H1 (cell line): ENCODE data around the gene PDE6D. TPM values are rescaled to one million over a fixed set of nuclear protein-coding genes. Genes with fewer than 3 reads are reported as not detected.

Experiments
- CTCF ChIA-PET: fragments of 300-600 bp; sonication (Branson Sonifier 250); formaldehyde crosslinking; loops from one replicate; lab custom pipeline; 2021; ENCODE audit not compliant: partially characterized antibody; lab: Charles Lee
- POLR2A ChIA-PET: fragments of 300-600 bp; sonication (Branson Sonifier 250); formaldehyde crosslinking; loops from one replicate; lab custom pipeline; 2021; ENCODE audit warnings: inconsistent platforms; ENCODE audit not compliant: partially characterized antibody; lab: Charles Lee
- DNase-seq, 2 experiments: peaks; one replicate each; pipeline versions ENCODE4 v3.0.0 to v3.0.0-alpha.2; 2010 to 2022; ENCODE audit warnings: low spot score in 2 of 2, low read depth in 1 of 2, mixed read lengths in 1 of 2
- FAIRE-seq: peaks from 2 replicates; lab custom pipeline; 2011; peaks lifted over from hg19 to GRCh38; lab: Jason Lieb, UNC
- H2AFZ ChIP-seq: 2 replicates; pipeline ENCODE4 v1.8.1; 2012; ENCODE audit warnings: low read length, inconsistent platforms
- H2AK5ac ChIP-seq: 2 replicates; pipeline ENCODE4 v1.6.1; 2013; ENCODE audit warnings: low read depth, low read length
- H2BK120ac ChIP-seq: replicated peaks from 2 replicates; pipeline ENCODE3; 2013; ENCODE audit warnings: low read depth, low read length, inconsistent platforms
- H2BK12ac ChIP-seq: 2 replicates; pipeline ENCODE4 v1.6.1; 2013; ENCODE audit warnings: low read depth, low read length
- H2BK15ac ChIP-seq: 2 replicates; pipeline ENCODE4 v1.6.1; 2013; ENCODE audit warnings: low read length
- H2BK20ac ChIP-seq: 2 replicates; pipeline ENCODE4 v1.6.1; 2013; ENCODE audit warnings: low read length
- H2BK5ac ChIP-seq: 2 replicates; pipeline ENCODE4 v1.6.1; 2013; ENCODE audit warnings: low read depth, low read length
- H3K14ac ChIP-seq: 2 replicates; pipeline ENCODE4 v1.6.1; 2013; ENCODE audit warnings: inconsistent platforms; ENCODE audit not compliant: insufficient read length
- H3K18ac ChIP-seq: 2 replicates; pipeline ENCODE4 v1.6.1; 2013; ENCODE audit warnings: low read length; ENCODE audit errors: extremely low read depth
- H3K23ac ChIP-seq: 2 replicates; pipeline ENCODE4 v1.6.1; 2013; ENCODE audit warnings: inconsistent platforms; ENCODE audit not compliant: insufficient read length
- H3K23me2 ChIP-seq: 2 replicates; pipeline ENCODE4 v1.6.1; 2013; ENCODE audit warnings: low read depth, low read length
- H3K27ac ChIP-seq: 2 replicates; pipeline ENCODE4 v1.6.1; 2011; ENCODE audit warnings: low read depth, low read length, inconsistent platforms
- H3K27me3 ChIP-seq, 4 experiments: replicated peaks in 1 of 4; 1 replicate in 1 of 4; 2 replicates in 3 of 4; pipeline versions ENCODE4 v1.6.1 to v1.8.1; 2011 to 2013; ENCODE audit warnings: low read length in 3 of 4, mild to moderate bottlenecking in 3 of 4, inconsistent platforms in 2 of 4, mixed read lengths in 2 of 4, moderate library complexity in 1 of 4; ENCODE audit not compliant: control insufficient read depth in 3 of 4, insufficient read depth in 3 of 4; ENCODE audit errors: extremely low read depth in 1 of 4
- H3K36me3 ChIP-seq, 4 experiments: 2 replicates each; pipeline versions ENCODE4 v1.6.1 to v1.8.1; 2011 to 2013; ENCODE audit warnings: mild to moderate bottlenecking in 4 of 4, low read length in 3 of 4, moderate library complexity in 2 of 4, control low read depth in 1 of 4, inconsistent platforms in 1 of 4; ENCODE audit not compliant: insufficient read depth in 4 of 4, control insufficient read depth in 2 of 4
- H3K4ac ChIP-seq: replicated peaks from 2 replicates; pipeline ENCODE3; 2013; ENCODE audit warnings: low read length, low read depth, mixed read lengths, inconsistent platforms; ENCODE audit not compliant: insufficient read length
- H3K4me1 ChIP-seq, 4 experiments: replicated peaks in 1 of 4; 1 replicate in 1 of 4; 2 replicates in 3 of 4; pipeline versions ENCODE4 v1.6.1 to v1.8.1; 2011 to 2013; ENCODE audit warnings: low read length in 3 of 4, inconsistent platforms in 2 of 4, mixed read lengths in 1 of 4; ENCODE audit not compliant: insufficient read depth in 4 of 4, control insufficient read depth in 3 of 4
- H3K4me2 ChIP-seq, 2 experiments: 2 replicates each; pipeline versions ENCODE4 v1.6.1 to v1.8.1; 2011 to 2013; ENCODE audit warnings: low read depth in 2 of 2, low read length in 2 of 2, control low read depth in 1 of 2, inconsistent platforms in 1 of 2, mild to moderate bottlenecking in 1 of 2; ENCODE audit not compliant: insufficient read depth in 1 of 2
- H3K4me3 ChIP-seq, 4 experiments: fragments of 200-600, 300-600 bp in 1 of 4; sonication (generic), shearing (Covaris generic), sonication (Bioruptor Twin) in 1 of 4; 2 replicates each; pipeline versions ENCODE4 v1.5.1 to v1.8.1; 2011 to 2016; ENCODE audit warnings: low read length in 4 of 4, low read depth in 3 of 4, control low read depth in 2 of 4, inconsistent platforms in 2 of 4, mild to moderate bottlenecking in 2 of 4, mixed read lengths in 1 of 4, moderate library complexity in 1 of 4; ENCODE audit not compliant: insufficient read depth in 2 of 4; ENCODE audit errors: extremely low read depth in 1 of 4
- H3K56ac ChIP-seq: replicated peaks from 2 replicates; pipeline ENCODE3; 2013; ENCODE audit warnings: low read depth, mild to moderate bottlenecking, mixed read lengths, low read length, inconsistent platforms; ENCODE audit not compliant: insufficient read length
- H3K79me1 ChIP-seq: 2 replicates; pipeline ENCODE4 v1.6.1; 2013; ENCODE audit warnings: low read depth, low read length, control low read depth
- H3K79me2 ChIP-seq, 2 experiments: 2 replicates each; pipeline versions ENCODE4 v1.6.1 to v1.8.1; 2012 to 2013; ENCODE audit warnings: low read length in 2 of 2, mild to moderate bottlenecking in 2 of 2, inconsistent platforms in 1 of 2; ENCODE audit not compliant: insufficient read depth in 2 of 2, control insufficient read depth in 1 of 2
- H3K9ac ChIP-seq, 4 experiments: replicated peaks in 1 of 4; 1 replicate in 1 of 4; 2 replicates in 3 of 4; pipeline versions ENCODE4 v1.6.1 to v1.8.1; 2011 to 2013; ENCODE audit warnings: low read depth in 3 of 4, low read length in 3 of 4, control low read depth in 2 of 4, mild to moderate bottlenecking in 2 of 4, moderate library complexity in 2 of 4, inconsistent platforms in 1 of 4; ENCODE audit errors: extremely low read depth in 1 of 4
- H3K9me3 ChIP-seq, 2 experiments: 2 replicates each; pipeline versions ENCODE4 v1.6.1 to v1.8.1; 2012 to 2013; ENCODE audit warnings: mild to moderate bottlenecking in 2 of 2, moderate library complexity in 2 of 2, control low read depth in 1 of 2, inconsistent platforms in 1 of 2, low read depth in 1 of 2, low read length in 1 of 2, mixed read lengths in 1 of 2; ENCODE audit not compliant: insufficient read depth in 2 of 2
- H4K20me1 ChIP-seq, 2 experiments: replicated peaks in 1 of 2; 2 replicates each; pipeline versions ENCODE3 to v1.8.1; 2011 to 2013; ENCODE audit warnings: inconsistent platforms in 2 of 2, low read length in 2 of 2, mild to moderate bottlenecking in 1 of 2; ENCODE audit not compliant: insufficient read depth in 2 of 2, control insufficient read depth in 1 of 2
- H4K5ac ChIP-seq: 2 replicates; pipeline ENCODE4 v1.6.1; 2013; ENCODE audit warnings: low read length, low read depth, mixed read lengths, inconsistent platforms; ENCODE audit not compliant: insufficient read length
- H4K8ac ChIP-seq: 2 replicates; pipeline ENCODE4 v1.8.0; 2013; ENCODE audit warnings: mild to moderate bottlenecking, moderate library complexity, low read length, inconsistent platforms; ENCODE audit not compliant: insufficient read depth; ENCODE audit errors: extremely low read depth
- H4K91ac ChIP-seq: replicated peaks from 2 replicates; pipeline ENCODE3; 2013; ENCODE audit warnings: low read length, mixed read lengths, inconsistent platforms; ENCODE audit not compliant: insufficient read length
- ATF3 ChIP-seq: IDR thresholded peaks from 2 replicates; pipeline ENCODE4 v1.6.1; 2011; ENCODE audit warnings: low read depth, mild to moderate bottlenecking, low read length; ENCODE audit not compliant: insufficient read depth
- CREB1 ChIP-seq: IDR thresholded peaks from 2 replicates; pipeline ENCODE4 v1.6.1; 2012; ENCODE audit warnings: inconsistent platforms
- CTBP2 ChIP-seq: IDR thresholded peaks from 2 replicates; pipeline ENCODE4 v1.7.0; 2011; ENCODE audit warnings: borderline replicate concordance, mild to moderate bottlenecking, moderate library complexity, mixed read lengths, low read length; ENCODE audit not compliant: insufficient read depth, insufficient read length
- CTCF ChIP-seq, 3 experiments: IDR thresholded peaks; 1 replicate in 2 of 3; 2 replicates in 1 of 3; pipeline versions ENCODE4 v1.5.1 to v1.6.1; 2011; ENCODE audit warnings: low read length in 3 of 3, mild to moderate bottlenecking in 3 of 3, inconsistent platforms in 2 of 3, low read depth in 1 of 3, moderate library complexity in 1 of 3; ENCODE audit not compliant: insufficient read depth in 1 of 3; ENCODE audit errors: control extremely low read depth in 1 of 3
- EP300 ChIP-seq, 2 experiments: IDR thresholded peaks; 1 replicate in 1 of 2; 2 replicates in 1 of 2; pipeline ENCODE4 v1.6.1; 2011 to 2012; ENCODE audit warnings: low read depth in 2 of 2, low read length in 2 of 2, mild to moderate bottlenecking in 2 of 2, borderline replicate concordance in 1 of 2, inconsistent platforms in 1 of 2, moderate library complexity in 1 of 2
- MAX ChIP-seq: IDR thresholded peaks from 2 replicates; pipeline ENCODE4 v1.6.1; 2012; ENCODE audit warnings: inconsistent platforms
- RBBP5 ChIP-seq: IDR thresholded peaks from 2 replicates; pipeline ENCODE4 v1.7.1; 2012; ENCODE audit warnings: low read depth, mild to moderate bottlenecking, inconsistent platforms, low read length, moderate library complexity, borderline replicate concordance
- SUZ12 ChIP-seq: fragments of 200-600 bp; sonication (generic); IDR thresholded peaks from 2 replicates; pipeline ENCODE4 v1.6.1; 2012; ENCODE audit warnings: mild to moderate bottlenecking, inconsistent platforms, low read length, moderate library complexity, mixed read lengths
- TAF7 ChIP-seq: optimal IDR thresholded peaks from 2 replicates; pipeline ENCODE3; 2011; ENCODE audit warnings: low read depth, mild to moderate bottlenecking, inconsistent platforms, low read length, moderate library complexity, borderline replicate concordance
- WGBS, 2 experiments: shearing (Covaris generic) in 1 of 2; methylation state at CpG; one replicate each; pipeline versions ENCODE4 v1.1.6 to v1.1.7; 2013 to 2015; ENCODE audit warnings: low lambda C conversion rate in 2 of 2, mixed read lengths in 2 of 2, inconsistent platforms in 1 of 2, low coverage in 1 of 2, missing lambda C conversion rate in 1 of 2; ENCODE audit not compliant: insufficient replicate concordance in 2 of 2, insufficient coverage in 1 of 2, insufficient read length in 1 of 2; ENCODE audit errors: extremely low coverage in 1 of 2, missing lambda C conversion rate in 1 of 2; 5-methylcytosine and 5-hydroxymethylcytosine counted together
- polyA plus RNA-seq, 7 experiments: library from polyadenylated mRNA; depleted of rRNA in 3 of 7; stranded (reverse) in 5 of 7; unstranded in 2 of 7; fragments of >200 nt in 5 of 7; fragments of 200-250 nt in 2 of 7; gene quantifications; 1 replicate in 5 of 7; 2 replicates in 1 of 7; 4 replicates in 1 of 7; pipeline versions ENCODE4 v1.2.1 to v1.2.3, GENCODE V29; 2011 to 2013; ENCODE audit warnings: missing spikeins in 2 of 7, mixed read lengths in 2 of 7
- total RNA-seq: library from RNA; stranded (reverse); fragmentation: NEBNext Ultra II Directional; extraction: Animal tissue kit (Norgen Biotek cat#: 25700); gene quantifications from 2 replicates; pipeline ENCODE4 v1.2.1, GENCODE V29; 2021

PDE6D gene
- total and polyA plus RNA-seq, 2 of the 8 experiments (the other 6 are each of a cell fraction or from before 2014, with no cell fraction given) = 33.7 to 63.9 TPM

GRCh38 chr2:231718799-231719198 is 62.3 kb downstream of the PDE6D start:
- Histone ChIP-seq H3K79me1 (no peaks in the 10 kb centered on the region), H4K5ac (no peak overlapping the region), H2BK20ac (0 out of 2 replicates have a peak overlapping the region, but pooled peaks have one; percentile 56), H3K14ac (no peak overlapping the region), H2AK5ac (no peak overlapping the region), H4K20me1 (peaks cover 0 to 2% of the 10 kb centered on the region in 2 experiments), H2AFZ (no peak overlapping the region), H3K36me3 (no peaks in the 10 kb centered on the region), H2BK12ac (no peak overlapping the region), H4K8ac (no peak overlapping the region), H2BK120ac (no peak overlapping the region), H3K9ac (no peak overlapping the region), H3K18ac (no peak overlapping the region), H2BK5ac (no peak overlapping the region), H4K91ac (no peak overlapping the region), H3K4me3 (no peak overlapping the region), H3K23ac (no peak overlapping the region), H3K4me2 (no peak overlapping the region), H3K9me3 (no peaks in the 10 kb centered on the region), H3K79me2 (no peaks in the 10 kb centered on the region), H3K23me2 (no peaks in the 10 kb centered on the region), H2BK15ac (no peak overlapping the region), H3K4me1 (peaks cover 0 to 16% (median 10%) of the 10 kb centered on the region in 4 experiments; a peak in 5 of 7 replicates), H3K27ac (no peak overlapping the region), H3K56ac (no peak overlapping the region), H3K4ac (no peak overlapping the region), H3K27me3 (no peaks in the 10 kb centered on the region)
- CTCF ChIA-PET = interaction anchor here (12.1 kb wide), 1 partner anchor 39 kb away, joined by 555 read pairs; no protein-coding TSS in a partner anchor
- FAIRE-seq (no peak), DNase-seq (no peak)
- POLR2A ChIA-PET = interaction anchor here (1.0 to 22.8 kb wide), 3 partner anchors 14 to 98 kb away, joined by 3 to 1080 read pairs (median 109); partner anchors contain the start of gene PTMA
- 99% methylated on average over 6 of the region's 6 CpGs; no CpG with 5 or more reads in 1 of the 2 experiments for WGBS, 2 experiments
- TF ChIP-seq CREB1 (no peak), SUZ12 (no peak), EP300 (IDR thresholded peaks at IDR 0.05; ENCODE audit: borderline replicate concordance in 1 of 2, low read depth in 2 of 2, low read length in 2 of 2) (no peak), RBBP5 (no peak), ATF3 (no peak), MAX (no peak), CTBP2 (no peak), TAF7 (no peak), CTCF (IDR thresholded peaks at IDR 0.05; ENCODE audit: control extremely low read depth in 1 of 3, insufficient read depth in 1 of 3, low read depth in 1 of 3, low read length in 3 of 3) (no peak)
